AG04449 (cell line): ENCODE measurements around the gene TANK.

Experiments
- CTCF ChIA-PET: fragments of 350-600 bp; formaldehyde crosslinking; extraction: SDS; loops from one replicate; lab custom pipeline; 2021; ENCODE audit warnings: antibody characterized with exemption; lab: Yijun Ruan, JAX
- POLR2A ChIA-PET: fragments of 400-600, 350-600 bp; formaldehyde crosslinking; extraction: SDS; loops from one replicate; lab custom pipeline; 2020; ENCODE audit warnings: antibody characterized with exemption, inconsistent platforms; lab: Yijun Ruan, JAX
- DNase-seq: peaks from one replicate; pipeline ENCODE4 v3.0.0-alpha.2; 2010; ENCODE audit warnings: low read depth, low spot score
- H3K4me3 ChIP-seq: 2 replicates; pipeline ENCODE4 v1.5.1; 2011; ENCODE audit warnings: low read depth, mild to moderate bottlenecking, control low read depth, low read length
- CTCF ChIP-seq: IDR thresholded peaks from one replicate; pipeline ENCODE4 v1.5.1; 2011; ENCODE audit warnings: mild to moderate bottlenecking, moderate library complexity, low read length, control low read depth, inconsistent platforms; ENCODE audit not compliant: insufficient read depth; ENCODE audit errors: missing control alignments

Gene TANK

GRCh38 chr2:161170377-161170776 lies 10.1 kb downstream of the TANK start:
- POLR2A ChIA-PET: no interaction called here
- DNase-seq: no peak
- no peak for TF ChIP-seq CTCF
- no peak overlapping the region for H3K4me3 ChIP-seq
- CTCF ChIA-PET: no interaction called here

- DNase-seq: no peak
- H3K4me3 ChIP-seq: no peak overlapping the region
- POLR2A ChIA-PET: no interaction called here
- CTCF ChIA-PET: no interaction called here
- no peak for TF ChIP-seq CTCF
These were observed 11.0 kb downstream of the TANK start for GRCh38 chr2:161170958-161171932.

- ChIA-PET POLR2A (no interaction called here), CTCF (interaction anchor here (0.9 kb wide), 1 partner anchor 11 kb away, joined by 3 read pairs; no protein-coding TSS in a partner anchor)
- H3K4me3 ChIP-seq: no peak overlapping the region
- no peak for TF ChIP-seq CTCF
- DNase-seq: no peak
These were observed 12.8 kb downstream of the TANK start for GRCh38 chr2:161172901-161173540.

GRCh38 chr2:161173541-161174194 lies 13.4 kb downstream of the TANK start:
- TF ChIP-seq CTCF: no peak
- ChIA-PET CTCF (interaction anchor here (0.9 kb wide), 1 partner anchor 10 kb away, joined by 3 read pairs; no protein-coding TSS in a partner anchor), POLR2A (no interaction called here)
- H3K4me3 ChIP-seq: no peak overlapping the region
- no peak for DNase-seq

GRCh38 chr2:161177969-161178368 lies 17.7 kb downstream of the TANK start:
- DNase-seq: no peak
- POLR2A ChIA-PET: no interaction called here
- no peak overlapping the region for H3K4me3 ChIP-seq
- TF ChIP-seq CTCF: no peak
- CTCF ChIA-PET: no interaction called here
